Mesenchymal stem cell (in vitro differentiated cells and primary cell): ENCODE measurements around the gene CYB5R4.
A peak's percentile ranks its signal among the peaks of the same experiment; 100 is the strongest.

Experiments
- DNase-seq: peaks from one replicate; pipeline ENCODE4 v3.0.0-alpha.2; 2013
- H2AFZ ChIP-seq: one replicate; pipeline ENCODE4 v1.6.1; 2013; ENCODE audit warnings: low read depth, mild to moderate bottlenecking, control low read depth, inconsistent platforms, low read length, moderate library complexity
- H2AK5ac ChIP-seq: 2 replicates; pipeline ENCODE4 v1.6.1; 2013; ENCODE audit warnings: low read length, moderate library complexity, mild to moderate bottlenecking, inconsistent platforms; ENCODE audit not compliant: severe bottlenecking
- H2BK120ac ChIP-seq: one replicate; pipeline ENCODE4 v1.6.1; 2013; ENCODE audit warnings: low read depth, mild to moderate bottlenecking, inconsistent platforms, low read length, moderate library complexity
- H2BK12ac ChIP-seq, 2 experiments: one replicate each; pipeline ENCODE4 v1.6.1; 2013; ENCODE audit warnings: inconsistent platforms in 2 of 2, low read length in 2 of 2, mild to moderate bottlenecking in 2 of 2, moderate library complexity in 2 of 2, control low read depth in 1 of 2
- H2BK15ac ChIP-seq: one replicate; pipeline ENCODE4 v1.6.1; 2013; ENCODE audit warnings: mild to moderate bottlenecking, low read depth, inconsistent platforms; ENCODE audit not compliant: poor library complexity, severe bottlenecking
- H2BK5ac ChIP-seq: 2 replicates; pipeline ENCODE4 v1.6.1; 2013; ENCODE audit warnings: low read depth, mild to moderate bottlenecking, low read length, control low read depth, inconsistent platforms; ENCODE audit not compliant: poor library complexity, severe bottlenecking
- H3K14ac ChIP-seq, 2 experiments: one replicate each; pipeline ENCODE4 v1.6.1; 2013; ENCODE audit warnings: inconsistent platforms in 2 of 2, low read length in 2 of 2, control low read depth in 1 of 2, mild to moderate bottlenecking in 1 of 2, moderate library complexity in 1 of 2
- H3K18ac ChIP-seq, 2 experiments: one replicate each; pipeline ENCODE4 v1.6.1; 2013; ENCODE audit warnings: inconsistent platforms in 2 of 2, low read length in 2 of 2, control low read depth in 1 of 2, low read depth in 1 of 2, mild to moderate bottlenecking in 1 of 2
- H3K23ac ChIP-seq, 2 experiments: one replicate each; pipeline ENCODE4 v1.6.1; 2013; ENCODE audit warnings: inconsistent platforms in 2 of 2, low read length in 2 of 2, mild to moderate bottlenecking in 2 of 2, moderate library complexity in 2 of 2, control low read depth in 1 of 2
- H3K27ac ChIP-seq: 2 replicates; pipeline ENCODE4 v1.5.1; 2013; ENCODE audit warnings: mild to moderate bottlenecking, moderate library complexity, low read length, control low read depth, inconsistent platforms; ENCODE audit not compliant: poor library complexity, severe bottlenecking
- H3K27me3 ChIP-seq, 2 experiments: 2 replicates each; pipeline versions ENCODE4 v1.6.1 to v1.7.0; 2013; ENCODE audit warnings: low read length in 2 of 2, mild to moderate bottlenecking in 2 of 2, moderate library complexity in 2 of 2, control low read depth in 1 of 2, inconsistent platforms in 1 of 2; ENCODE audit not compliant: control insufficient read depth in 1 of 2, insufficient read depth in 1 of 2
- H3K36me3 ChIP-seq, 2 experiments: 2 replicates each; pipeline versions ENCODE4 v1.6.1 to v1.7.0; 2013; ENCODE audit warnings: low read length in 2 of 2, control low read depth in 1 of 2, inconsistent platforms in 1 of 2, low read depth in 1 of 2, mild to moderate bottlenecking in 1 of 2; ENCODE audit not compliant: insufficient read depth in 2 of 2, control insufficient read depth in 1 of 2
- H3K4ac ChIP-seq, 2 experiments: one replicate each; pipeline ENCODE4 v1.6.1; 2013; ENCODE audit warnings: inconsistent platforms in 2 of 2, low read length in 2 of 2, mild to moderate bottlenecking in 2 of 2, moderate library complexity in 2 of 2, control low read depth in 1 of 2, low read depth in 1 of 2
- H3K4me1 ChIP-seq: 2 replicates; pipeline ENCODE4 v1.6.1; 2013; ENCODE audit warnings: low read depth, low read length, control low read depth; ENCODE audit not compliant: control insufficient read depth, insufficient read depth
- H3K4me2 ChIP-seq: 2 replicates; pipeline ENCODE4 v1.6.1; 2013; ENCODE audit warnings: low read length, mild to moderate bottlenecking, inconsistent platforms; ENCODE audit not compliant: poor library complexity, severe bottlenecking
- H3K4me3 ChIP-seq, 2 experiments: 2 replicates each; pipeline versions ENCODE4 v1.5.1 to v1.7.0; 2013; ENCODE audit warnings: low read length in 2 of 2, mild to moderate bottlenecking in 2 of 2, control low read depth in 1 of 2, low read depth in 1 of 2; ENCODE audit not compliant: insufficient read depth in 1 of 2
- H3K79me1 ChIP-seq: replicated peaks from 2 replicates; pipeline ENCODE4 v1.6.1; 2013; ENCODE audit warnings: mild to moderate bottlenecking, control low read depth, low read length, inconsistent platforms; ENCODE audit not compliant: poor library complexity, severe bottlenecking
- H3K9ac ChIP-seq: 2 replicates; pipeline ENCODE4 v1.7.0; 2013; ENCODE audit warnings: mild to moderate bottlenecking, low read length, moderate library complexity
- H3K9me3 ChIP-seq: 2 replicates; pipeline ENCODE4 v1.7.0; 2013; ENCODE audit warnings: mild to moderate bottlenecking, low read length; ENCODE audit not compliant: control insufficient read depth
- H4K8ac ChIP-seq: one replicate; pipeline ENCODE4 v1.6.1; 2013; ENCODE audit warnings: inconsistent platforms, mild to moderate bottlenecking, low read length, moderate library complexity
- H4K91ac ChIP-seq: one replicate; pipeline ENCODE4 v1.6.1; 2013; ENCODE audit warnings: mild to moderate bottlenecking, low read length, inconsistent platforms
- WGBS: methylation state at CpG from one replicate; pipeline ENCODE4 v1.1.7; 2013; ENCODE audit warnings: mixed read lengths; 5-methylcytosine and 5-hydroxymethylcytosine counted together

Gene CYB5R4

GRCh38 chr6:83917001-83917400, 57.5 kb downstream of the CYB5R4 start:
- Histone ChIP-seq H3K9ac (no peak overlapping the region), H3K27me3 (no peaks in the 10 kb centered on the region), H3K18ac (no peak overlapping the region), H3K4ac (no peak overlapping the region), H3K23ac (no peak overlapping the region), H3K79me1 (peaks cover 4% of the 10 kb centered on the region), H3K14ac (no peak overlapping the region), H2BK5ac (no peak overlapping the region), H3K36me3 (peaks cover 0 to 9% of the 10 kb centered on the region in 2 experiments), H2BK12ac (no peak overlapping the region), H3K4me1 (no peaks in the 10 kb centered on the region), H4K8ac (no peak overlapping the region), H3K9me3 (no peaks in the 10 kb centered on the region), H2BK15ac (no peak overlapping the region), H2AFZ (no peak overlapping the region), H3K4me3 (no peak overlapping the region), H2BK120ac (no peak overlapping the region), H3K27ac (no peak overlapping the region), H4K91ac (no peak overlapping the region), H2AK5ac (no peak overlapping the region), H3K4me2 (no peak overlapping the region)
- DNase-seq, result no peak

- H2AK5ac ChIP-seq, result no peak overlapping the region
- H2BK5ac ChIP-seq, result no peak overlapping the region
- H3K9ac ChIP-seq, result no peak overlapping the region
- no peak overlapping the region for H2BK120ac ChIP-seq
- no peak overlapping the region for H3K27ac ChIP-seq
- H3K79me1 ChIP-seq, result peaks cover 3% of the 10 kb centered on the region
- H3K4me1 ChIP-seq, result no peaks in the 10 kb centered on the region
- no peaks in the 10 kb centered on the region for H3K9me3 ChIP-seq
- peaks cover 0 to 18% of the 10 kb centered on the region in 2 experiments for H3K36me3 ChIP-seq
- no peak overlapping the region for H3K4ac ChIP-seq
- H2BK12ac ChIP-seq, result no peak overlapping the region
- no peaks in the 10 kb centered on the region for H3K27me3 ChIP-seq
- no CpG with 5 or more reads among the region's 1 CpG for WGBS
- H3K14ac ChIP-seq, result no peak overlapping the region
- no peak overlapping the region for H2AFZ ChIP-seq
- H3K4me2 ChIP-seq, result no peak overlapping the region
- H3K18ac ChIP-seq, result no peak overlapping the region
- no peak overlapping the region for H3K23ac ChIP-seq
- H4K8ac ChIP-seq, result no peak overlapping the region
- no peak overlapping the region for H3K4me3 ChIP-seq
- no peak overlapping the region for H4K91ac ChIP-seq
- H2BK15ac ChIP-seq, result no peak overlapping the region
- DNase-seq, result peak; percentile 27
Observed at GRCh38 chr6:83920017-83920416, 60.5 kb downstream of the CYB5R4 start.

GRCh38 chr6:83921315-83921714, 61.8 kb downstream of the CYB5R4 start:
- no peaks in the 10 kb centered on the region for H3K27me3 ChIP-seq
- no peak overlapping the region for H3K4ac ChIP-seq
- no peak overlapping the region for H3K27ac ChIP-seq
- H2BK5ac ChIP-seq, result no peak overlapping the region
- H2AFZ ChIP-seq, result no peak overlapping the region
- H3K9me3 ChIP-seq, result no peaks in the 10 kb centered on the region
- no peak overlapping the region for H2BK12ac ChIP-seq
- no peak overlapping the region for H2BK15ac ChIP-seq
- H3K79me1 ChIP-seq, result peaks cover 3% of the 10 kb centered on the region
- H3K14ac ChIP-seq, result no peak overlapping the region
- no peak overlapping the region for H3K4me2 ChIP-seq
- H2BK120ac ChIP-seq, result no peak overlapping the region
- H3K4me1 ChIP-seq, result no peaks in the 10 kb centered on the region
- no peak overlapping the region for H3K9ac ChIP-seq
- H3K36me3 ChIP-seq, result peaks cover 0 to 26% of the 10 kb centered on the region in 2 experiments
- no peak overlapping the region for H2AK5ac ChIP-seq
- H4K8ac ChIP-seq, result no peak overlapping the region
- no peak for DNase-seq
- no peak overlapping the region for H3K4me3 ChIP-seq
- WGBS, result 90% methylated on average over 4 of the region's 5 CpGs
- H3K18ac ChIP-seq, result no peak overlapping the region
- no peak overlapping the region for H3K23ac ChIP-seq
- H4K91ac ChIP-seq, result no peak overlapping the region

GRCh38 chr6:83927470-83927869, 68.0 kb downstream of the CYB5R4 start:
- Histone ChIP-seq H3K4me1 (no peaks in the 10 kb centered on the region), H3K14ac (no peak overlapping the region), H2BK5ac (no peak overlapping the region), H3K9ac (no peak overlapping the region), H3K18ac (no peak overlapping the region), H2BK120ac (no peak overlapping the region), H3K27ac (no peak overlapping the region), H4K91ac (no peak overlapping the region), H2BK15ac (no peak overlapping the region), H3K27me3 (no peaks in the 10 kb centered on the region), H4K8ac (no peak overlapping the region), H3K4ac (no peak overlapping the region), H3K4me2 (no peak overlapping the region), H2BK12ac (no peak overlapping the region), H3K79me1 (no peaks in the 10 kb centered on the region), H2AK5ac (no peak overlapping the region), H3K23ac (no peak overlapping the region), H3K36me3 (peaks cover 0 to 46% of the 10 kb centered on the region in 2 experiments), H2AFZ (no peak overlapping the region), H3K9me3 (no peaks in the 10 kb centered on the region), H3K4me3 (no peak overlapping the region)
- no peak for DNase-seq
- 58% methylated on average over 2 of the region's 2 CpGs for WGBS
